KMS-11 (cell line): ENCODE results near the gene KPTN.

Experiments used
- H2AFZ ChIP-seq: fragments of 200-600 bp; sonication (generic); 2 replicates; pipeline ENCODE4 v1.6.1; 2016; ENCODE audit warnings: antibody characterized with exemption, mixed run types, low read depth
- H3K27ac ChIP-seq: fragments of 200-600 bp; sonication (generic); 2 replicates; pipeline ENCODE4 v1.6.1; 2016; ENCODE audit warnings: mild to moderate bottlenecking, mixed run types
- H3K27me3 ChIP-seq: fragments of 200-600 bp; sonication (generic); 2 replicates; pipeline ENCODE4 v1.6.1; 2017; ENCODE audit warnings: mild to moderate bottlenecking, low read depth, mixed run types, moderate library complexity; ENCODE audit not compliant: insufficient read depth
- H3K36me3 ChIP-seq: fragments of 200-600 bp; sonication (generic); 2 replicates; pipeline ENCODE4 v1.6.1; 2017; ENCODE audit warnings: mild to moderate bottlenecking, mixed run types; ENCODE audit not compliant: insufficient read depth
- H3K4me1 ChIP-seq: fragments of 200-600 bp; sonication (generic); 2 replicates; pipeline ENCODE4 v1.6.1; 2016; ENCODE audit warnings: mild to moderate bottlenecking, low read depth, mixed run types; ENCODE audit not compliant: poor library complexity, severe bottlenecking
- H3K4me2 ChIP-seq: fragments of 200-600 bp; sonication (generic); 2 replicates; pipeline ENCODE4 v1.7.0; 2016; ENCODE audit warnings: mild to moderate bottlenecking, mixed run types
- H3K4me3 ChIP-seq: fragments of 200-600 bp; sonication (generic); IDR thresholded peaks from 2 replicates; pipeline ENCODE4 v1.6.1; 2017; ENCODE audit warnings: low read depth, low read length, mixed read lengths; ENCODE audit not compliant: insufficient read depth
- H3K79me2 ChIP-seq: fragments of 200-600 bp; sonication (generic); 2 replicates; pipeline ENCODE4 v1.6.1; 2016; ENCODE audit warnings: low read depth, mixed run types; ENCODE audit not compliant: insufficient read depth
- H3K9ac ChIP-seq: fragments of 200-600 bp; sonication (generic); 2 replicates; pipeline ENCODE4 v1.6.1; 2016; ENCODE audit warnings: mild to moderate bottlenecking, mixed run types
- H4K20me1 ChIP-seq: fragments of 200-600 bp; sonication (generic); 2 replicates; pipeline ENCODE4 v1.6.1; 2016; ENCODE audit warnings: mild to moderate bottlenecking, mixed run types; ENCODE audit not compliant: insufficient read depth
- TF ChIP-seq, protein P1 (sequence below): fragments of 200-600 bp; sonication (generic); conservative IDR thresholded peaks from 2 replicates; pipeline ENCODE4 v1.6.1; 2017; ENCODE audit warnings: low read depth, mild to moderate bottlenecking, antibody characterized with exemption, low read length, moderate library complexity, mixed read lengths

The KPTN gene

GRCh38 chr19:47523473-47523872, 39.5 kb upstream of the KPTN start:
- peaks cover 11% of the 10 kb centered on the region for H3K4me1 ChIP-seq
- peaks cover 9% of the 10 kb centered on the region for H3K27me3 ChIP-seq
- no peaks in the 10 kb centered on the region for H3K36me3 ChIP-seq
- H4K20me1 ChIP-seq: no peaks in the 10 kb centered on the region
- H3K4me2 ChIP-seq: no peak overlapping the region
- H3K27ac ChIP-seq: no peak overlapping the region
- no peak overlapping the region for H3K4me3 ChIP-seq
- H3K9ac ChIP-seq: no peak overlapping the region
- TF ChIP-seq, protein P1, sequence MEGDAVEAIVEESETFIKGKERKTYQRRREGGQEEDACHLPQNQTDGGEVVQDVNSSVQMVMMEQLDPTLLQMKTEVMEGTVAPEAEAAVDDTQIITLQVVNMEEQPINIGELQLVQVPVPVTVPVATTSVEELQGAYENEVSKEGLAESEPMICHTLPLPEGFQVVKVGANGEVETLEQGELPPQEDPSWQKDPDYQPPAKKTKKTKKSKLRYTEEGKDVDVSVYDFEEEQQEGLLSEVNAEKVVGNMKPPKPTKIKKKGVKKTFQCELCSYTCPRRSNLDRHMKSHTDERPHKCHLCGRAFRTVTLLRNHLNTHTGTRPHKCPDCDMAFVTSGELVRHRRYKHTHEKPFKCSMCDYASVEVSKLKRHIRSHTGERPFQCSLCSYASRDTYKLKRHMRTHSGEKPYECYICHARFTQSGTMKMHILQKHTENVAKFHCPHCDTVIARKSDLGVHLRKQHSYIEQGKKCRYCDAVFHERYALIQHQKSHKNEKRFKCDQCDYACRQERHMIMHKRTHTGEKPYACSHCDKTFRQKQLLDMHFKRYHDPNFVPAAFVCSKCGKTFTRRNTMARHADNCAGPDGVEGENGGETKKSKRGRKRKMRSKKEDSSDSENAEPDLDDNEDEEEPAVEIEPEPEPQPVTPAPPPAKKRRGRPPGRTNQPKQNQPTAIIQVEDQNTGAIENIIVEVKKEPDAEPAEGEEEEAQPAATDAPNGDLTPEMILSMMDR: no peak
- H2AFZ ChIP-seq: no peak overlapping the region
- no peaks in the 10 kb centered on the region for H3K79me2 ChIP-seq

DNA sequence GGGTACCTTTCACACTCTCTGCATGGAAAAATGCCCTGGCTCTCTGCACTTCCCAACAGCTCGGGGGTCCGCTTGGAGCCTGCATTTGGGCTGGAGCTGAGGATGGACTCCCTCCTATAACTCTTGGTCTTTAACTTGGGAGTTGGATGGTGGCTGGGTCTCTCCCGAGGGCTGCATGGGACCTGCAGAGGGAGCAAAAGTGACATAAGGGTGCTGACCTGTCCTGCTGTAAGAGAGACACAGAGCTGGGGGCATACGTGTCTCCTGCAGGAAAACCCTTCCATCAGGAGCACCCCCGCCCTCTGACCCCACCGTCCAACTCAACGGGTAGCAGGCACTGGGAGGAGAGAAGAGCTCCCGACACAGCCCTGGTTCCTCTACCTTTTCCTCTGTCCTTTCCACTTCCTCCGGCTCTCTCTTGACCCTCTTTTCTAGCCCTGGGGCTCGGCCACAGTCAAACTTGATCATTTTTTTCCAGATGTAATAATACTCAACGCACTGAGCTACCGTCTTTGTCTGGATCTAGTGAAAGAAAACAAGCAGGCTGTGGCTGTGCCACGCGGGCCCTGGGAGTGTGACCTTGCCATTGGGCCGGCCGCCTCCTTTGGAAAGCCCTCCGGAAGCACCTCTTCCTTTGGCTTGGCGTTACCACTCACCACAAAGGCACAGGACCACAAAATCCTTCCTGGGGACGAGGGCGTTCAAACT, 37.6 kb upstream of the KPTN start:
- peaks cover 26% of the 10 kb centered on the region for H3K4me1 ChIP-seq
- no peak overlapping the region for H3K4me3 ChIP-seq
- H3K36me3 ChIP-seq: no peaks in the 10 kb centered on the region
- H3K9ac ChIP-seq: no peak overlapping the region
- no peak overlapping the region for H3K4me2 ChIP-seq
- TF ChIP-seq, protein P1: no peak
- H4K20me1 ChIP-seq: no peaks in the 10 kb centered on the region
- H3K27ac ChIP-seq: no peak overlapping the region
- H3K27me3 ChIP-seq: peaks cover 4% of the 10 kb centered on the region
- H3K79me2 ChIP-seq: no peaks in the 10 kb centered on the region
- H2AFZ ChIP-seq: no peak overlapping the region

DNA sequence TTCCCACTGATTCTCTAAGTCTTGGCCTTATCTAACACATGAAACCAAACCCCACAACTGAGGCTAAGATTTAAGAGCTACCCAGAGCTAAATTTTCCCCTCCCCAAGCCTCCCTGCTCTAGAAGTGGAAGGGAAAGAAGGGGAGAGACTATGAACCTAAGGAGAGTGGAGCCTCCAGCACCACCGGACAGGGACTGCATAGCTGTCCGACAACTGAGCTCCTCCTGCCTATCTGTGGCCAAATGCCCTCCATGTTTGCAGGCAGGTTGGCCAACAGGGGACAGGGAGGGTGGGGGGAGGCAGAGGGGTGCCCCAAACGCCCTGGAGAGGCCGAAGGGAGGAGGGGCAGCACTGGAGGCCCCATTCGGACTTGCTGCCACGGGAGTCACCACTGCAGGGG, 36.8 kb upstream of the KPTN start:
- Histone ChIP-seq H3K9ac (no peak overlapping the region), H3K36me3 (no peaks in the 10 kb centered on the region), H3K4me2 (no peak overlapping the region), H3K4me1 (peaks cover 34% of the 10 kb centered on the region), H2AFZ (no peak overlapping the region), H3K79me2 (no peaks in the 10 kb centered on the region), H3K4me3 (no peak overlapping the region), H3K27me3 (peaks cover 4% of the 10 kb centered on the region), H4K20me1 (no peaks in the 10 kb centered on the region), H3K27ac (no peak overlapping the region)
- TF ChIP-seq, protein P1: no peak

DNA sequence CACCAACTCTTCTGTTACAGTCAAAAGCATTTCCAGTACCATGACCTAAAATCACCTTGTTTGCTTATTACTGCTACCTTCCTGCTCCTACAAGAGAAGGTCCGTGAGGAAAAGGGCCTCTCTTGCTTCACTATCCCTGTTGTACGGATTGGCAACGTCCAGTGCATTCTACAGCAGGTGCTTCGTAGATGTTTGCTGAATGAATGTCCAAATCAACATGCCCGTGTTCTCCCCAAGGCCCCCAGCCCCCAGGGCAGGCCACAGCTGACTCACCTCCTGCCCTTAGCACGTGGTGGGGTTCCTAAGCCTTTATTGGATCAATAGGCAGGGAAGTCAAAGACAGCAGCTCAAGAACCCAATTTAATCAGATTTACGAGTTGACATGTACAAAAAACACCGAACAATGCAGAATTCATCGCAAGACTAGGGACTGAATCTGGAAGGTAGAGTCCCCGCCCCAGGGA, 36.4 kb upstream of the KPTN start:
- peaks cover 38% of the 10 kb centered on the region for H3K4me1 ChIP-seq
- no peak overlapping the region for H3K9ac ChIP-seq
- no peak overlapping the region for H3K4me2 ChIP-seq
- no peak overlapping the region for H3K4me3 ChIP-seq
- H4K20me1 ChIP-seq: no peaks in the 10 kb centered on the region
- H2AFZ ChIP-seq: no peak overlapping the region
- no peaks in the 10 kb centered on the region for H3K36me3 ChIP-seq
- no peak overlapping the region for H3K27ac ChIP-seq
- TF ChIP-seq, protein P1: no peak
- H3K79me2 ChIP-seq: no peaks in the 10 kb centered on the region
- H3K27me3 ChIP-seq: peaks cover 4% of the 10 kb centered on the region
